Neural cell (in vitro differentiated cells): ENCODE results near the gene RAB3IL1. TPM values are rescaled to one million over a fixed set of nuclear protein-coding genes. Genes with fewer than 3 reads are reported as not detected.

Experiments
- H2AFZ ChIP-seq: fragments of 200-600, 300-800 bp; sonication (generic), shearing (Covaris generic); 2 replicates; pipeline ENCODE4 v1.6.0; 2014; ENCODE audit warnings: low read depth, mild to moderate bottlenecking, antibody characterized with exemption, low read length, moderate library complexity
- H3F3A ChIP-seq: fragments of 200-600 bp; shearing (Covaris generic); 2 replicates; pipeline ENCODE4 v1.6.1; 2016; ENCODE audit warnings: mild to moderate bottlenecking, moderate library complexity, mixed read lengths, antibody characterized with exemption, low read length; ENCODE audit not compliant: insufficient read depth, poor library complexity, severe bottlenecking
- H3K27ac ChIP-seq: fragments of 200-600, 300-800 bp; sonication (generic), shearing (Covaris generic); 2 replicates; pipeline ENCODE4 v1.5.1; 2014; ENCODE audit warnings: mild to moderate bottlenecking, low read length, moderate library complexity
- H3K27me3 ChIP-seq: fragments of 300-800, 200-600 bp; sonication (generic), shearing (Covaris generic); 2 replicates; pipeline ENCODE4 v1.6.0; 2014; ENCODE audit warnings: mild to moderate bottlenecking, low read depth, low read length, moderate library complexity; ENCODE audit not compliant: insufficient read depth
- H3K36me3 ChIP-seq: fragments of 300-800, 200-600 bp; sonication (generic), shearing (Covaris generic); 2 replicates; pipeline ENCODE4 v1.5.1; 2014; ENCODE audit warnings: mild to moderate bottlenecking, antibody characterized with exemption, low read length, moderate library complexity; ENCODE audit not compliant: insufficient read depth
- H3K4me2 ChIP-seq: fragments of 300-800, 200-600 bp; sonication (generic), shearing (Covaris generic); 2 replicates; pipeline ENCODE4 v1.6.0; 2014; ENCODE audit warnings: mild to moderate bottlenecking, low read length
- H3K4me3 ChIP-seq: fragments of 300-800, 200-600 bp; sonication (generic), shearing (Covaris generic); 2 replicates; pipeline ENCODE4 v1.5.1; 2014; ENCODE audit warnings: mild to moderate bottlenecking, low read length, moderate library complexity
- H3K79me2 ChIP-seq: fragments of 200-600 bp; shearing (Covaris generic); replicated peaks from 2 replicates; pipeline ENCODE4 v1.6.0; 2014; ENCODE audit warnings: mild to moderate bottlenecking, low read length, moderate library complexity; ENCODE audit not compliant: insufficient read depth
- H3K9ac ChIP-seq: fragments of 300-800, 200-600 bp; sonication (generic), shearing (Covaris generic); 2 replicates; pipeline ENCODE4 v1.6.1; 2016; ENCODE audit warnings: mild to moderate bottlenecking, low read length, mixed read lengths
- H3K9me2 ChIP-seq: fragments of 200-600 bp; shearing (Covaris generic); 2 replicates; pipeline ENCODE4 v1.6.1; 2016; ENCODE audit warnings: mild to moderate bottlenecking, low read length, mixed read lengths; ENCODE audit not compliant: insufficient read depth
- H3K9me3 ChIP-seq: fragments of 200-600, 300-800 bp; sonication (generic), shearing (Covaris generic); 2 replicates; pipeline ENCODE4 v1.6.1; 2016; ENCODE audit warnings: mild to moderate bottlenecking, mixed run types, low read length, moderate library complexity, mixed read lengths
- H4K20me1 ChIP-seq: fragments of 200-600 bp; shearing (Covaris generic); 2 replicates; pipeline ENCODE4 v1.6.1; 2016; ENCODE audit warnings: mild to moderate bottlenecking, mixed run types; ENCODE audit not compliant: insufficient read depth
- CTCF ChIP-seq: fragments of 450-650 bp; IDR thresholded peaks from 2 replicates; pipeline ENCODE4 v1.5.1; 2014; ENCODE audit warnings: antibody characterized with exemption, mild to moderate bottlenecking, moderate library complexity; ENCODE audit not compliant: poor library complexity, severe bottlenecking
- EP300 ChIP-seq: fragments of 450-650 bp; conservative IDR thresholded peaks from 2 replicates; pipeline ENCODE4 v1.6.1; 2014; ENCODE audit warnings: antibody characterized with exemption, mild to moderate bottlenecking, moderate library complexity; ENCODE audit not compliant: poor library complexity, severe bottlenecking
- EZH2 ChIP-seq: fragments of 200-600, 300-800 bp; shearing (Covaris generic), sonication (generic); IDR thresholded peaks from 2 replicates; pipeline ENCODE4 v1.6.1; 2014; ENCODE audit warnings: antibody characterized with exemption, low read length, borderline replicate concordance, mild to moderate bottlenecking; ENCODE audit not compliant: insufficient read depth, poor library complexity, severe bottlenecking
- MXI1 ChIP-seq: fragments of 450-650 bp; conservative IDR thresholded peaks from 2 replicates; pipeline ENCODE4 v1.6.1; 2014; ENCODE audit warnings: antibody characterized with exemption, mild to moderate bottlenecking; ENCODE audit not compliant: poor library complexity, severe bottlenecking
- POLR2AphosphoS5 ChIP-seq: IDR thresholded peaks from 2 replicates; pipeline ENCODE4 v1.6.1; 2012
- RAD21 ChIP-seq: fragments of 450-650 bp; conservative IDR thresholded peaks from 2 replicates; pipeline ENCODE4 v1.6.1; 2014; ENCODE audit warnings: antibody characterized with exemption, mild to moderate bottlenecking, moderate library complexity
- REST ChIP-seq: IDR thresholded peaks from 2 replicates; pipeline ENCODE4 v1.6.1; 2012; ENCODE audit warnings: borderline replicate concordance
- SMC3 ChIP-seq: fragments of 450-650 bp; conservative IDR thresholded peaks from 2 replicates; pipeline ENCODE4 v1.6.1; 2014; ENCODE audit warnings: antibody characterized with exemption, mild to moderate bottlenecking, moderate library complexity; ENCODE audit not compliant: poor library complexity
- TAF1 ChIP-seq: IDR thresholded peaks from 2 replicates; pipeline ENCODE4 v1.6.1; 2012; ENCODE audit warnings: low read depth
- polyA plus RNA-seq: library from polyadenylated mRNA; depleted of rRNA; stranded (reverse); fragments of >200 nt; gene quantifications from 2 replicates; pipeline ENCODE4 v1.2.3, GENCODE V29; 2014

RAB3IL1 gene
- polyA plus RNA-seq, 1 donor from 2014 or later = 1.6 TPM

- no peak for TF ChIP-seq MXI1
- no peak for TF ChIP-seq EZH2
- TF ChIP-seq TAF1 = no peak
- TF ChIP-seq CTCF = no peak
- no peak for TF ChIP-seq RAD21
- no peak for TF ChIP-seq REST
- TF ChIP-seq SMC3 = no peak
- no peak for TF ChIP-seq EP300
- TF ChIP-seq POLR2AphosphoS5 = no peak
- Histone ChIP-seq H3K9me3 (no peaks in the 10 kb centered on the region), H2AFZ (no peak overlapping the region), H4K20me1 (no peaks in the 10 kb centered on the region), H3K4me3 (no peak overlapping the region), H3K79me2 (peaks cover 23% of the 10 kb centered on the region), H3K27ac (no peak overlapping the region), H3K9ac (no peak overlapping the region), H3K4me2 (no peak overlapping the region), H3K9me2 (no peaks in the 10 kb centered on the region), H3K36me3 (peaks cover 17% of the 10 kb centered on the region), H3F3A (no peaks in the 10 kb centered on the region), H3K27me3 (no peaks in the 10 kb centered on the region)
Observed at GRCh38 chr11:61962213-61963015, 45.0 kb upstream of the RAB3IL1 start.

GRCh38 chr11:61961570-61962212 lies 44.3 kb upstream of the RAB3IL1 start:
- no peaks in the 10 kb centered on the region for H4K20me1 ChIP-seq
- no peaks in the 10 kb centered on the region for H3K9me3 ChIP-seq
- no peaks in the 10 kb centered on the region for H3K9me2 ChIP-seq
- no peaks in the 10 kb centered on the region for H3K27me3 ChIP-seq
- no peak overlapping the region for H3K27ac ChIP-seq
- H2AFZ ChIP-seq = no peak overlapping the region
- peaks cover 17% of the 10 kb centered on the region for H3K36me3 ChIP-seq
- no peaks in the 10 kb centered on the region for H3F3A ChIP-seq
- H3K4me2 ChIP-seq = no peak overlapping the region
- peaks cover 20% of the 10 kb centered on the region for H3K79me2 ChIP-seq
- H3K4me3 ChIP-seq = no peak overlapping the region
- H3K9ac ChIP-seq = no peak overlapping the region
- TF ChIP-seq MXI1 = no peak
- TF ChIP-seq POLR2AphosphoS5 = no peak
- TF ChIP-seq RAD21 = no peak
- TF ChIP-seq SMC3 = no peak
- TF ChIP-seq EZH2 = no peak
- no peak for TF ChIP-seq REST
- TF ChIP-seq CTCF = no peak
- no peak for TF ChIP-seq EP300
- no peak for TF ChIP-seq TAF1
